ENCODE results near the gene PCDHA7. TPM values are rescaled to one million over a fixed set of nuclear protein-coding genes. Genes with fewer than 3 reads are reported as not detected.
"Not testable (repeated sequence)": the region's sequence is repeated elsewhere in the genome, so short reads cannot be mapped to it uniquely, and the experiment has no call there.

Gene PCDHA7
- total and polyA plus RNA-seq, 2 experiments from 2014 or later = 0.37 to 2.7 TPM

- no peaks in the 10 kb centered on the region for H3K4me1 ChIP-seq (ENCODE audit: low read depth)
- H3K36me3 ChIP-seq = no peaks in the 10 kb centered on the region
- no peak for TF ChIP-seq CTCF (IDR thresholded peaks at IDR 0.05; ENCODE audit: low read depth, low read length)
- no peak overlapping the region for H3K4me3 ChIP-seq
- no peak for DNase-seq (ENCODE audit: low read depth in 1 of 2, low spot score in 1 of 2)
- H3K27me3 ChIP-seq = no peaks in the 10 kb centered on the region
- no peaks in the 10 kb centered on the region for H3K9me3 ChIP-seq (ENCODE audit: low read depth)
- no peak overlapping the region for H3K27ac ChIP-seq
These were observed 11.8 kb upstream of the PCDHA7 start for GRCh38 chr5:140822281-140822629.

- not testable (repeated sequence) for H3K27ac ChIP-seq; H3K9me3 ChIP-seq (ENCODE audit: low read depth); H3K4me3 ChIP-seq; H3K4me1 ChIP-seq (ENCODE audit: low read depth); DNase-seq (ENCODE audit: low read depth in 1 of 2, low spot score in 1 of 2); H3K36me3 ChIP-seq; H3K27me3 ChIP-seq
These were observed 11.1 kb upstream of the PCDHA7 start for GRCh38 chr5:140822969-140823368.

GRCh38 chr5:140823475-140823874, 10.6 kb upstream of the PCDHA7 start:
- H3K27me3 ChIP-seq = no peaks in the 10 kb centered on the region
- H3K27ac ChIP-seq = no peak overlapping the region
- no peaks in the 10 kb centered on the region for H3K36me3 ChIP-seq
- TF ChIP-seq CTCF (IDR thresholded peaks at IDR 0.05; ENCODE audit: low read depth, low read length) = no peak
- no peaks in the 10 kb centered on the region for H3K4me1 ChIP-seq (ENCODE audit: low read depth)
- H3K9me3 ChIP-seq (ENCODE audit: low read depth) = no peaks in the 10 kb centered on the region
- no peak for DNase-seq (ENCODE audit: low read depth in 1 of 2, low spot score in 1 of 2)
- no peak overlapping the region for H3K4me3 ChIP-seq

- H3K4me3 ChIP-seq = peak within 1 kb of the TSS; percentile 51
- no peaks in the 10 kb centered on the region for H3K4me1 ChIP-seq (ENCODE audit: low read depth)
- no peaks in the 10 kb centered on the region for H3K36me3 ChIP-seq
- DNase-seq (ENCODE audit: low read depth in 1 of 2, low spot score in 1 of 2) = peak in 1 of 2 donors; percentile 47
- no peak within 1 kb of the TSS for H3K27ac ChIP-seq
- H3K27me3 ChIP-seq = no peaks in the 10 kb centered on the region
- no peak for TF ChIP-seq CTCF (IDR thresholded peaks at IDR 0.05; ENCODE audit: low read depth, low read length)
- H3K9me3 ChIP-seq (ENCODE audit: low read depth) = no peaks in the 10 kb centered on the region
These were observed 6.2 kb upstream of the PCDHA7 start, which contains the start of gene PCDHA6 for GRCh38 chr5:140827704-140828361. TSS of gene PCDHA6 (plus strand) at chr5:140827960. CDS start at chr5:140828092, 132 bp downstream.

GRCh38 chr5:140828362-140828737, 5.7 kb upstream of the PCDHA7 start:
- Histone ChIP-seq H3K9me3 (ENCODE audit: low read depth) (no peaks in the 10 kb centered on the region), H3K4me3 (peak overlapping the region; percentile 51), H3K36me3 (no peaks in the 10 kb centered on the region), H3K27ac (no peak overlapping the region), H3K4me1 (ENCODE audit: low read depth) (no peaks in the 10 kb centered on the region), H3K27me3 (no peaks in the 10 kb centered on the region)
- DNase-seq (ENCODE audit: low read depth in 1 of 2, low spot score in 1 of 2) = peak in 1 of 2 donors; percentile 31
- TF ChIP-seq CTCF (IDR thresholded peaks at IDR 0.05; ENCODE audit: low read depth, low read length) = no peak

GRCh38 chr5:140829511-140830501, 4.3 kb upstream of the PCDHA7 start:
- not testable (repeated sequence) for H3K36me3 ChIP-seq; H3K4me1 ChIP-seq (ENCODE audit: low read depth); DNase-seq (ENCODE audit: low read depth in 1 of 2, low spot score in 1 of 2); H3K9me3 ChIP-seq (ENCODE audit: low read depth); H3K27me3 ChIP-seq; H3K4me3 ChIP-seq; H3K27ac ChIP-seq

- H3K4me1 ChIP-seq (ENCODE audit: low read depth); H3K9me3 ChIP-seq (ENCODE audit: low read depth); H3K27me3 ChIP-seq; H3K27ac ChIP-seq; H3K36me3 ChIP-seq; DNase-seq (ENCODE audit: low read depth in 1 of 2, low spot score in 1 of 2); H3K4me3 ChIP-seq: not testable (repeated sequence)
These were observed 455 bp downstream of the PCDHA7 start for GRCh38 chr5:140834439-140835008.
